KOPT-K1 (cell line): ENCODE data around the gene TCIRG1.
"Not testable (repeated sequence)": the region's sequence is repeated elsewhere in the genome, so short reads cannot be mapped to it uniquely, and the experiment has no call there.

ENCODE experiments used
- H3K27ac ChIP-seq: fragments of 200-600 bp; sonication (generic); 2 replicates; pipeline ENCODE4 v1.5.1; 2016; ENCODE audit warnings: antibody characterized with exemption, mild to moderate bottlenecking, low read depth, low read length; ENCODE audit not compliant: poor library complexity, severe bottlenecking
- H3K36me3 ChIP-seq: fragments of 200-600 bp; sonication (generic); 2 replicates; pipeline ENCODE4 v1.5.1; 2017; ENCODE audit warnings: antibody characterized with exemption, mild to moderate bottlenecking, low read length, moderate library complexity; ENCODE audit not compliant: insufficient read depth
- H3K9me3 ChIP-seq: fragments of 200-600 bp; sonication (generic); 2 replicates; pipeline ENCODE4 v1.5.1; 2017; ENCODE audit warnings: antibody characterized with exemption, low read length, mild to moderate bottlenecking; ENCODE audit not compliant: insufficient read depth, poor library complexity, severe bottlenecking

The TCIRG1 gene

GRCh38 chr11:68092946-68093345 lies 54.1 kb downstream of the TCIRG1 start:
- H3K36me3 ChIP-seq, H3K9me3 ChIP-seq, H3K27ac ChIP-seq: not testable (repeated sequence)

GRCh38 chr11:68093565-68093964 lies 54.7 kb downstream of the TCIRG1 start:
- Histone ChIP-seq H3K36me3 (no peaks in the 10 kb centered on the region), H3K27ac (no peak overlapping the region), H3K9me3 (no peaks in the 10 kb centered on the region)

GRCh38 chr11:68096962-68097361 lies 58.1 kb downstream of the TCIRG1 start:
- Histone ChIP-seq H3K36me3 (no peaks in the 10 kb centered on the region), H3K9me3 (no peaks in the 10 kb centered on the region), H3K27ac (no peak overlapping the region)

- Histone ChIP-seq H3K36me3 (no peaks in the 10 kb centered on the region), H3K27ac (peak overlapping the region; percentile 52), H3K9me3 (no peaks in the 10 kb centered on the region)
Observed at GRCh38 chr11:68099057-68099456, 60.2 kb downstream of the TCIRG1 start.

- no peaks in the 10 kb centered on the region for H3K9me3 ChIP-seq
- H3K27ac ChIP-seq: peak overlapping the region; percentile 52
Observed at GRCh38 chr11:68099474-68100405, 60.9 kb downstream of the TCIRG1 start.

More at GRCh38 chr11:68099474-68100405, 60.9 kb downstream of the TCIRG1 start:
- no peaks in the 10 kb centered on the region for H3K36me3 ChIP-seq
